Trophoblast cell (in vitro differentiated cells and primary cell): ENCODE measurements around the gene EXOC1L.

Experiments
- DNase-seq, 2 donors: peaks; one replicate each; pipeline ENCODE4 v3.0.0-alpha.2; 2016
- H2AFZ ChIP-seq: 2 replicates; pipeline ENCODE4 v1.6.1; 2013; ENCODE audit warnings: low read length, moderate library complexity, mild to moderate bottlenecking; ENCODE audit not compliant: insufficient read depth, poor library complexity
- H2AK5ac ChIP-seq: 2 replicates; pipeline ENCODE4 v1.6.1; 2013; ENCODE audit warnings: mild to moderate bottlenecking, low read length
- H2BK120ac ChIP-seq: 2 replicates; pipeline ENCODE4 v1.6.1; 2013; ENCODE audit warnings: low read length, mild to moderate bottlenecking, moderate library complexity; ENCODE audit not compliant: insufficient read depth, poor library complexity
- H2BK12ac ChIP-seq: 2 replicates; pipeline ENCODE4 v1.6.1; 2013; ENCODE audit warnings: mild to moderate bottlenecking, low read length, moderate library complexity
- H2BK5ac ChIP-seq: 2 replicates; pipeline ENCODE4 v1.6.1; 2013; ENCODE audit warnings: low read length, low read depth, moderate library complexity, mild to moderate bottlenecking; ENCODE audit not compliant: poor library complexity
- H3K14ac ChIP-seq: 2 replicates; pipeline ENCODE4 v1.6.1; 2013; ENCODE audit warnings: mild to moderate bottlenecking, low read length
- H3K18ac ChIP-seq: 2 replicates; pipeline ENCODE4 v1.6.1; 2013; ENCODE audit warnings: mild to moderate bottlenecking, low read length
- H3K23ac ChIP-seq: 2 replicates; pipeline ENCODE4 v1.6.1; 2013; ENCODE audit warnings: low read length
- H3K27ac ChIP-seq: 2 replicates; pipeline ENCODE4 v1.5.1; 2013; ENCODE audit warnings: low read depth, mild to moderate bottlenecking, inconsistent platforms, low read length, moderate library complexity
- H3K27me3 ChIP-seq: 2 replicates; pipeline ENCODE4 v1.6.1; 2013; ENCODE audit warnings: inconsistent platforms, mild to moderate bottlenecking, low read length, moderate library complexity; ENCODE audit not compliant: insufficient read depth
- H3K36me3 ChIP-seq, 2 experiments: 1 replicate in 1 of 2; 2 replicates in 1 of 2; pipeline ENCODE4 v1.6.1; 2013; ENCODE audit warnings: low read length in 2 of 2, mild to moderate bottlenecking in 2 of 2, moderate library complexity in 1 of 2; ENCODE audit not compliant: insufficient read depth in 2 of 2, control insufficient read depth in 1 of 2
- H3K4ac ChIP-seq: 2 replicates; pipeline ENCODE4 v1.6.1; 2013; ENCODE audit warnings: low read depth, mild to moderate bottlenecking, low read length, moderate library complexity
- H3K4me1 ChIP-seq, 2 experiments: 1 replicate in 1 of 2; 2 replicates in 1 of 2; pipeline ENCODE4 v1.6.1; 2013; ENCODE audit warnings: low read length in 2 of 2, mild to moderate bottlenecking in 2 of 2, moderate library complexity in 1 of 2; ENCODE audit not compliant: insufficient read depth in 2 of 2, control insufficient read depth in 1 of 2
- H3K4me2 ChIP-seq: 2 replicates; pipeline ENCODE4 v1.6.1; 2013; ENCODE audit warnings: inconsistent platforms, mild to moderate bottlenecking, low read length, moderate library complexity
- H3K4me3 ChIP-seq: 2 replicates; pipeline ENCODE4 v1.5.1; 2013; ENCODE audit warnings: mild to moderate bottlenecking, low read depth, low read length, inconsistent platforms
- H3K79me1 ChIP-seq: one replicate; pipeline ENCODE4 v1.6.1; 2013; ENCODE audit warnings: low read length
- H3K79me2 ChIP-seq: 2 replicates; pipeline ENCODE4 v1.6.1; 2013; ENCODE audit warnings: low read length, mild to moderate bottlenecking; ENCODE audit not compliant: control insufficient read depth, insufficient read depth, poor library complexity
- H3K9ac ChIP-seq: 2 replicates; pipeline ENCODE4 v1.6.1; 2013; ENCODE audit warnings: mild to moderate bottlenecking, low read length
- H3K9me3 ChIP-seq: 2 replicates; pipeline ENCODE4 v1.6.1; 2013; ENCODE audit warnings: low read depth, mild to moderate bottlenecking, control low read depth, inconsistent platforms, low read length; ENCODE audit not compliant: insufficient read depth
- H4K12ac ChIP-seq: 2 replicates; pipeline ENCODE4 v1.6.1; 2013; ENCODE audit warnings: low read depth, mild to moderate bottlenecking, low read length, moderate library complexity
- H4K8ac ChIP-seq: 2 replicates; pipeline ENCODE4 v1.6.1; 2013; ENCODE audit warnings: low read depth, mild to moderate bottlenecking, low read length, moderate library complexity
- H4K91ac ChIP-seq: one replicate; pipeline ENCODE4 v1.6.1; 2013; ENCODE audit warnings: low read depth, mild to moderate bottlenecking, low read length, moderate library complexity
- WGBS: extraction: QIAGEN DNeasy Blood & Tissue Kit; methylation state at CpG from one replicate; pipeline ENCODE4 v1.1.7; 2013; ENCODE audit warnings: missing lambda C conversion rate; ENCODE audit not compliant: insufficient read length, insufficient coverage; ENCODE audit errors: extremely low coverage; 5-methylcytosine and 5-hydroxymethylcytosine counted together

The EXOC1L gene

DNA sequence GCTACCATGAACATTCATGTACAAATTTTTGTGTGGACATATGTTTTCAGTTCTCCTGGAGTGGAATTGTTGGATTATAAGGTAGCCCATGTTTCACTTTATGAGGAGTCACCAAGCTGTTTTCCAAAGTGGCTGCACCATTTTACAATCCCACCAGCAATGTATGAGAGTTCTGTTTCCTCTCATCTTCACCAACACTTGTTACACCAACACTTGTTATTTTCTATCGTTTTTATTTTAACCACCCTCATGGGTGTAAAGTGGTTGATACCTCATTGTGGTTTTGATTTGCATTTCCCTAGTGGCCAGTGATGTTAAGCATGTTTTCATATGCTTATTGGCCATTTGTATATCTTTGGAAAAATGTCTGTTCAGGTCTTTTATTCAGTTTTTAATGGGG is 38.0 kb downstream of the EXOC1L start:
- H4K91ac ChIP-seq, result no peak overlapping the region
- no peak overlapping the region for H3K9ac ChIP-seq
- no peak overlapping the region for H2BK12ac ChIP-seq
- H3K14ac ChIP-seq, result no peak overlapping the region
- H3K4me1 ChIP-seq, result peaks cover 0 to 2% of the 10 kb centered on the region in 2 experiments
- no peaks in the 10 kb centered on the region for H3K36me3 ChIP-seq
- H3K9me3 ChIP-seq, result no peaks in the 10 kb centered on the region
- peaks cover 5% of the 10 kb centered on the region for H3K79me2 ChIP-seq
- H3K23ac ChIP-seq, result no peak overlapping the region
- no peak overlapping the region for H3K4me3 ChIP-seq
- no peak overlapping the region for H4K8ac ChIP-seq
- H3K27ac ChIP-seq, result no peak overlapping the region
- no peak overlapping the region for H3K4ac ChIP-seq
- no peak for DNase-seq
- no peak overlapping the region for H3K18ac ChIP-seq
- no peak overlapping the region for H3K4me2 ChIP-seq
- no peak overlapping the region for H4K12ac ChIP-seq
- no peak overlapping the region for H2AK5ac ChIP-seq
- peaks cover 4% of the 10 kb centered on the region for H3K79me1 ChIP-seq
- H2BK120ac ChIP-seq, result no peak overlapping the region
- no CpG with 5 or more reads among the region's 1 CpG for WGBS
- no peak overlapping the region for H2AFZ ChIP-seq
- H2BK5ac ChIP-seq, result no peak overlapping the region
- no peaks in the 10 kb centered on the region for H3K27me3 ChIP-seq

DNA sequence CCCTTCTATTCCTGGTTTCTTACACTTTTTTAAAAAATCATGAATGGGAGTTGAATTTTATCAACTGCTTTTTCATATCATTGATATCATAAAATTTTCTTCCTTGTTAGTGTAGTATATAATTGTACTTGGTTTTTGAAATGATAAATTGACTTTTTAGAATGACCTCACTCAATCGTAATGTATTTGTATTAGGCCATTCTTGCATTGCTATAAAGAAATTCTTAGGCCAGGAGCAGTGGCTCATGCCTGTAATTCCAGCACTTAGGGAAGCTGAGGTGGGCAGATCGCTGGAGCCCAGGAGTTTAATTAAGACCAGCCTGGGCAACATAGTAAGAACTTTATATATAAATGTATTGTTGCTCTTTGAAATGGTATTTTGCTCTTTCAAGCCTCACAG is 40.1 kb downstream of the EXOC1L start:
- no peaks in the 10 kb centered on the region for H3K79me2 ChIP-seq
- no peak overlapping the region for H3K4ac ChIP-seq
- H4K91ac ChIP-seq, result no peak overlapping the region
- H3K14ac ChIP-seq, result no peak overlapping the region
- H3K36me3 ChIP-seq, result peaks cover 2% of the 10 kb centered on the region in 2 experiments
- H3K9ac ChIP-seq, result no peak overlapping the region
- no peak overlapping the region for H2BK12ac ChIP-seq
- no peaks in the 10 kb centered on the region for H3K79me1 ChIP-seq
- H3K4me3 ChIP-seq, result no peak overlapping the region
- no peak overlapping the region for H2AFZ ChIP-seq
- no peaks in the 10 kb centered on the region for H3K4me1 ChIP-seq
- no peak overlapping the region for H3K4me2 ChIP-seq
- no peak overlapping the region for H3K18ac ChIP-seq
- no peak overlapping the region for H2AK5ac ChIP-seq
- H3K23ac ChIP-seq, result no peak overlapping the region
- no peaks in the 10 kb centered on the region for H3K9me3 ChIP-seq
- no peak overlapping the region for H4K8ac ChIP-seq
- no peaks in the 10 kb centered on the region for H3K27me3 ChIP-seq
- H2BK5ac ChIP-seq, result no peak overlapping the region
- no peak overlapping the region for H4K12ac ChIP-seq
- H2BK120ac ChIP-seq, result no peak overlapping the region
- WGBS, result no CpG with 5 or more reads among the region's 2 CpGs
- DNase-seq, result no peak
- H3K27ac ChIP-seq, result no peak overlapping the region

DNA sequence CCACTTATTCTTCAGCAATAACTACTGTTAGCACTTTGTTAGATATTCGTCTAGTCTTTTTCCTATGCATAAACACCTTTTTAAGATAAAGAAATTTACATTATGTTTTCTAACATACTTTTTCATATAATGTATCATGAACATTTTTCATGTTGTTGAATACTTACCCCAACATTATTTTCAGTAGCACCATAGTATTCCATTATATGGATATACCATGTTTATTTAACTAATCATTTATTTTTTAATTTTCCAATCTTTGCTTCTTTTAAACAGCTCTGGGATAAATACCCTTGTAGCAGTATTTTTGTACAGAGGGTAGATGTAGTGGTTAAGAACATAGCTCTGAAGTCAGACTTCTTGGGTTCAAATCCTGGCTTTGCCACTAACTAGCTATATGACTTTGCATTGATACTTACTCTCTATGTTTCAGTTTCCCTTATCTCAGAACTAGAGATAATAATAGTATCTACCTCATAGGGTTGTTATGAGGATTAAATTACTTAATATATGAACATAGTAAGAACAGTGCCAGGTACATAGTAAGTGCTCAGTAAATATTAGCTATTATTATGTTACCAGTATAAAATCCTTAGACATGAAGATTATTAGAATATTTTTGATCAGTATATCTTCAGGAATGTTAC is 45.1 kb downstream of the EXOC1L start:
- H4K8ac ChIP-seq, result no peak overlapping the region
- no peaks in the 10 kb centered on the region for H3K27me3 ChIP-seq
- H3K4me1 ChIP-seq, result no peaks in the 10 kb centered on the region
- H3K14ac ChIP-seq, result no peak overlapping the region
- H2BK12ac ChIP-seq, result no peak overlapping the region
- no CpG with 5 or more reads among the region's 1 CpG for WGBS
- no peak overlapping the region for H3K9ac ChIP-seq
- no peak overlapping the region for H3K18ac ChIP-seq
- no peak overlapping the region for H2AFZ ChIP-seq
- H3K36me3 ChIP-seq, result peaks cover 2 to 6% of the 10 kb centered on the region in 2 experiments
- no peak overlapping the region for H3K23ac ChIP-seq
- DNase-seq, result no peak
- H2BK5ac ChIP-seq, result no peak overlapping the region
- no peak overlapping the region for H2BK120ac ChIP-seq
- H4K12ac ChIP-seq, result no peak overlapping the region
- H3K9me3 ChIP-seq, result no peaks in the 10 kb centered on the region
- no peak overlapping the region for H3K27ac ChIP-seq
- H3K79me1 ChIP-seq, result no peaks in the 10 kb centered on the region
- no peak overlapping the region for H3K4ac ChIP-seq
- H4K91ac ChIP-seq, result no peak overlapping the region
- no peak overlapping the region for H2AK5ac ChIP-seq
- no peak overlapping the region for H3K4me2 ChIP-seq
- H3K79me2 ChIP-seq, result no peaks in the 10 kb centered on the region
- H3K4me3 ChIP-seq, result no peak overlapping the region

DNA sequence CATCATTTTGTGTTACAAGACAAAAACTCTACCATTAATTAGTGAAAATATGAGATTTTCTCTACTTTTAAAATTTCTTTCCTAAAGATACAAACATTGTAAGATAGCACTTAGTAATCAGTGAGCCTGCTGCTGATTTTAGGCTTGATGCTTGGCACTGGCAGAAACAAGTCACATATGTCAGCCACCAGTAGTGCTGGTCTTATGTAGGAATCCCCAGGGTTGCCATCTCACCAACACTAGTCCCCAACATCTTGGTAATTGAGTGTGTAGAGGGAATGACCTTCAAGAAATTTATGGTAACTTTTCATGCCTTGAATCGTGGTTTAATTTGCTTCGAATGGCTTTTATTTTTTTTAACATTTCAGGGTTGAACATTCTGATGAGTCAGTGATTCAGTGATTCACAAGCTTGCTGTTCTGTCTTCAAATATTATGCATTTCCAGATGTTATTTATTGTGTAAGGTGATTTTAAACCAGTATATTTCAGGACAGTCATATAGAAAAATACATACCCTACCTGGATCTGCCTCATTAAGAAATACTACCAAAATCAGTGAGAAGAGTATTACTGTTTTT is 45.7 kb downstream of the EXOC1L start:
- H3K4me1 ChIP-seq, result no peaks in the 10 kb centered on the region

More for the DNA sequence above, 45.7 kb downstream of the EXOC1L start:
- no peaks in the 10 kb centered on the region for H3K79me1 ChIP-seq
- peaks cover 2 to 6% of the 10 kb centered on the region in 2 experiments for H3K36me3 ChIP-seq
- H4K91ac ChIP-seq, result no peak overlapping the region
- no peak overlapping the region for H2BK120ac ChIP-seq
- no peak overlapping the region for H4K8ac ChIP-seq
- no peak overlapping the region for H3K4ac ChIP-seq
- H2BK12ac ChIP-seq, result no peak overlapping the region
- H3K79me2 ChIP-seq, result no peaks in the 10 kb centered on the region
- no peak overlapping the region for H3K9ac ChIP-seq
- H3K4me2 ChIP-seq, result no peak overlapping the region
- H2AFZ ChIP-seq, result no peak overlapping the region
- H3K27me3 ChIP-seq, result no peaks in the 10 kb centered on the region
- H3K4me3 ChIP-seq, result no peak overlapping the region
- H3K18ac ChIP-seq, result no peak overlapping the region
- no CpG with 5 or more reads among the region's 2 CpGs for WGBS
- H4K12ac ChIP-seq, result no peak overlapping the region
- H2AK5ac ChIP-seq, result no peak overlapping the region
- H2BK5ac ChIP-seq, result no peak overlapping the region
- no peak overlapping the region for H3K27ac ChIP-seq
- peak in 1 of 2 donors; percentile 27 for DNase-seq
- H3K23ac ChIP-seq, result no peak overlapping the region
- no peak overlapping the region for H3K14ac ChIP-seq
- no peaks in the 10 kb centered on the region for H3K9me3 ChIP-seq
